Measurements from ENCODE around the gene DNAJC25.

DNAJC25 gene

GRCh38 chr9:111645806-111646205, 14.7 kb downstream of the DNAJC25 start:
- no peak overlapping the region for H2AFZ ChIP-seq (ENCODE audit: low read length, unreplicated experiment)
- H3K36me3 ChIP-seq (ENCODE audit: insufficient read depth, low read length), result peaks cover 26% of the 10 kb centered on the region
- H3K4me3 ChIP-seq (ENCODE audit: low read depth, low read length), result no peak overlapping the region
- H3K27me3 ChIP-seq (ENCODE audit: insufficient read depth, low read length), result no peaks in the 10 kb centered on the region
- no peaks in the 10 kb centered on the region for H3K4me1 ChIP-seq (ENCODE audit: control insufficient read depth, insufficient read depth, low read length, unreplicated experiment)
- H3K79me2 ChIP-seq (ENCODE audit: control insufficient read depth, insufficient read depth, low read length, unreplicated experiment), result peaks cover 30% of the 10 kb centered on the region
- no peak overlapping the region for H3K27ac ChIP-seq (ENCODE audit: low read depth, low read length)

GRCh38 chr9:111646417-111646816, 15.3 kb downstream of the DNAJC25 start:
- no peaks in the 10 kb centered on the region for H3K27me3 ChIP-seq (ENCODE audit: insufficient read depth, low read length)
- H3K4me3 ChIP-seq (ENCODE audit: low read depth, low read length), result no peak overlapping the region
- peaks cover 26% of the 10 kb centered on the region for H3K36me3 ChIP-seq (ENCODE audit: insufficient read depth, low read length)

GRCh38 chr9:111648066-111648465, 16.9 kb downstream of the DNAJC25 start:
- Histone ChIP-seq H3K27me3 (ENCODE audit: insufficient read depth, low read length) (no peaks in the 10 kb centered on the region), H2AFZ (ENCODE audit: low read length, unreplicated experiment) (no peak overlapping the region), H3K27ac (ENCODE audit: low read depth, low read length) (no peak overlapping the region), H3K4me3 (ENCODE audit: low read depth, low read length) (no peak overlapping the region), H3K4me1 (ENCODE audit: control insufficient read depth, insufficient read depth, low read length, unreplicated experiment) (no peaks in the 10 kb centered on the region), H3K79me2 (ENCODE audit: control insufficient read depth, insufficient read depth, low read length, unreplicated experiment) (peaks cover 24% of the 10 kb centered on the region), H3K36me3 (ENCODE audit: insufficient read depth, low read length) (peaks cover 24% of the 10 kb centered on the region)

More at GRCh38 chr9:111646417-111646816, 15.3 kb downstream of the DNAJC25 start:
- H2AFZ ChIP-seq (ENCODE audit: low read length, unreplicated experiment), result no peak overlapping the region
- no peak overlapping the region for H3K27ac ChIP-seq (ENCODE audit: low read depth, low read length)
- H3K79me2 ChIP-seq (ENCODE audit: control insufficient read depth, insufficient read depth, low read length, unreplicated experiment), result peaks cover 30% of the 10 kb centered on the region
- no peaks in the 10 kb centered on the region for H3K4me1 ChIP-seq (ENCODE audit: control insufficient read depth, insufficient read depth, low read length, unreplicated experiment)

- Histone ChIP-seq H3K79me2 (ENCODE audit: control insufficient read depth, insufficient read depth, low read length, unreplicated experiment) (peaks cover 16% of the 10 kb centered on the region), H3K4me3 (ENCODE audit: low read depth, low read length) (no peak overlapping the region), H3K36me3 (ENCODE audit: insufficient read depth, low read length) (peaks cover 32% of the 10 kb centered on the region), H2AFZ (ENCODE audit: low read length, unreplicated experiment) (no peak overlapping the region), H3K27me3 (ENCODE audit: insufficient read depth, low read length) (no peaks in the 10 kb centered on the region), H3K27ac (ENCODE audit: low read depth, low read length) (no peak overlapping the region), H3K4me1 (ENCODE audit: control insufficient read depth, insufficient read depth, low read length, unreplicated experiment) (no peaks in the 10 kb centered on the region)
These were observed 17.9 kb downstream of the DNAJC25 start for GRCh38 chr9:111649016-111649415.

GRCh38 chr9:111657051-111657450, 25.9 kb downstream of the DNAJC25 start:
- Histone ChIP-seq H3K79me2 (ENCODE audit: control insufficient read depth, insufficient read depth, low read length, unreplicated experiment) (peaks cover 3% of the 10 kb centered on the region), H3K4me1 (ENCODE audit: control insufficient read depth, insufficient read depth, low read length, unreplicated experiment) (no peaks in the 10 kb centered on the region), H3K36me3 (ENCODE audit: insufficient read depth, low read length) (peaks cover 13% of the 10 kb centered on the region), H3K4me3 (ENCODE audit: low read depth, low read length) (no peak overlapping the region), H3K27ac (ENCODE audit: low read depth, low read length) (no peak overlapping the region), H3K27me3 (ENCODE audit: insufficient read depth, low read length) (no peaks in the 10 kb centered on the region), H2AFZ (ENCODE audit: low read length, unreplicated experiment) (no peak overlapping the region)

GRCh38 chr9:111658943-111659342, 27.8 kb downstream of the DNAJC25 start:
- no peak overlapping the region for H3K4me3 ChIP-seq (ENCODE audit: low read depth, low read length)
- no peak overlapping the region for H2AFZ ChIP-seq (ENCODE audit: low read length, unreplicated experiment)
- no peaks in the 10 kb centered on the region for H3K27me3 ChIP-seq (ENCODE audit: insufficient read depth, low read length)
- H3K4me1 ChIP-seq (ENCODE audit: control insufficient read depth, insufficient read depth, low read length, unreplicated experiment), result peaks cover 10% of the 10 kb centered on the region
- H3K27ac ChIP-seq (ENCODE audit: low read depth, low read length), result no peak overlapping the region
- H3K79me2 ChIP-seq (ENCODE audit: control insufficient read depth, insufficient read depth, low read length, unreplicated experiment), result peaks cover 20% of the 10 kb centered on the region
- H3K36me3 ChIP-seq (ENCODE audit: insufficient read depth, low read length), result peaks cover 2% of the 10 kb centered on the region; the same call in 1 of the 2 replicates

GRCh38 chr9:111659691-111660090, 28.6 kb downstream of the DNAJC25 start:
- no peaks in the 10 kb centered on the region for H3K36me3 ChIP-seq (ENCODE audit: insufficient read depth, low read length)
- peaks cover 10% of the 10 kb centered on the region for H3K4me1 ChIP-seq (ENCODE audit: control insufficient read depth, insufficient read depth, low read length, unreplicated experiment)
- H3K4me3 ChIP-seq (ENCODE audit: low read depth, low read length), result no peak overlapping the region
- H2AFZ ChIP-seq (ENCODE audit: low read length, unreplicated experiment), result no peak overlapping the region
- no peak overlapping the region for H3K27ac ChIP-seq (ENCODE audit: low read depth, low read length)
- peaks cover 27% of the 10 kb centered on the region for H3K79me2 ChIP-seq (ENCODE audit: control insufficient read depth, insufficient read depth, low read length, unreplicated experiment)
- no peaks in the 10 kb centered on the region for H3K27me3 ChIP-seq (ENCODE audit: insufficient read depth, low read length)

- peaks cover 10% of the 10 kb centered on the region for H3K4me1 ChIP-seq (ENCODE audit: control insufficient read depth, insufficient read depth, low read length, unreplicated experiment)
- peak within 1 kb of the TSS; percentile 80 for H3K4me3 ChIP-seq (ENCODE audit: low read depth, low read length)
- no peaks in the 10 kb centered on the region for H3K36me3 ChIP-seq (ENCODE audit: insufficient read depth, low read length)
- peak within 1 kb of the TSS; percentile 78 for H2AFZ ChIP-seq (ENCODE audit: low read length, unreplicated experiment)
- H3K27ac ChIP-seq (ENCODE audit: low read depth, low read length), result no peak within 1 kb of the TSS
- H3K79me2 ChIP-seq (ENCODE audit: control insufficient read depth, insufficient read depth, low read length, unreplicated experiment), result peaks cover 39% of the 10 kb centered on the region
- no peaks in the 10 kb centered on the region for H3K27me3 ChIP-seq (ENCODE audit: insufficient read depth, low read length)
These were observed 30.1 kb downstream of the DNAJC25 start, which contains the start of gene GNG10 for GRCh38 chr9:111661150-111661801. GNG10 (plus strand) TSS chr9:111661605; CDS start chr9:111661635, 30 bp downstream.

GRCh38 chr9:111661802-111662521, 30.8 kb downstream of the DNAJC25 start:
- peaks cover 10% of the 10 kb centered on the region for H3K4me1 ChIP-seq (ENCODE audit: control insufficient read depth, insufficient read depth, low read length, unreplicated experiment)
- 0 out of 2 replicates have a peak, but pooled peaks cover 4% of the 10 kb centered on the region for H3K36me3 ChIP-seq (ENCODE audit: insufficient read depth, low read length)
- no peak overlapping the region for H3K27ac ChIP-seq (ENCODE audit: low read depth, low read length)
- peak overlapping the region; percentile 80 for H3K4me3 ChIP-seq (ENCODE audit: low read depth, low read length)
- no peaks in the 10 kb centered on the region for H3K27me3 ChIP-seq (ENCODE audit: insufficient read depth, low read length)
- H2AFZ ChIP-seq (ENCODE audit: low read length, unreplicated experiment), result peak overlapping the region; percentile 78
- peaks cover 42% of the 10 kb centered on the region for H3K79me2 ChIP-seq (ENCODE audit: control insufficient read depth, insufficient read depth, low read length, unreplicated experiment)

- Histone ChIP-seq H3K27me3 (ENCODE audit: insufficient read depth, low read length) (no peaks in the 10 kb centered on the region), H3K4me3 (ENCODE audit: low read depth, low read length) (peak overlapping the region; percentile 80), H3K36me3 (ENCODE audit: insufficient read depth, low read length) (peaks cover 8% of the 10 kb centered on the region; the same call in 1 of the 2 replicates), H3K79me2 (ENCODE audit: control insufficient read depth, insufficient read depth, low read length, unreplicated experiment) (peaks cover 42% of the 10 kb centered on the region), H3K27ac (ENCODE audit: low read depth, low read length) (no peak overlapping the region), H2AFZ (ENCODE audit: low read length, unreplicated experiment) (peak overlapping the region; percentile 41), H3K4me1 (ENCODE audit: control insufficient read depth, insufficient read depth, low read length, unreplicated experiment) (peaks cover 14% of the 10 kb centered on the region)
These were observed 31.6 kb downstream of the DNAJC25 start for GRCh38 chr9:111662576-111663300.

Data from ACC112 (cell line).